GM18868 (cell line): Measurements from ENCODE around the gene RGPD6.
A peak's percentile ranks its signal among the peaks of the same experiment; 100 is the strongest.
"Not testable (repeated sequence)": the region's sequence is repeated elsewhere in the genome, so short reads cannot be mapped to it uniquely, and the experiment has no call there.

ENCODE experiments used
- ATAC-seq: cut with Tn5 transposase; IDR thresholded peaks from one replicate; pipeline ENCODE4 v1.9.1; 2021; ENCODE audit warnings: mild to moderate bottlenecking, moderate library complexity; ENCODE audit not compliant: unreplicated experiment

The RGPD6 gene

GRCh38 chr2:110576763-110577416 is at the start of gene RGPD6:
Gene RGPD6 (minus strand): TSS chr2:110577222. CDS start chr2:110577024, 198 bp downstream.
- peak; percentile 99 for ATAC-seq

- not testable (repeated sequence) for ATAC-seq
Measured at GRCh38 chr2:110619326-110619939, 42.4 kb upstream of the RGPD6 start.

GRCh38 chr2:110613927-110614326 is 36.9 kb upstream of the RGPD6 start:
- ATAC-seq = not testable (repeated sequence)

- ATAC-seq = not testable (repeated sequence)
Measured at GRCh38 chr2:110610613-110611250, 33.7 kb upstream of the RGPD6 start.

- ATAC-seq = not testable (repeated sequence)
Measured at GRCh38 chr2:110609843-110610612, 33.0 kb upstream of the RGPD6 start.

- ATAC-seq = peak; percentile 35
Measured at GRCh38 chr2:110608788-110609502, 31.9 kb upstream of the RGPD6 start.

- ATAC-seq = not testable (repeated sequence)
Measured at GRCh38 chr2:110605057-110605456, 28.0 kb upstream of the RGPD6 start.

GRCh38 chr2:110603917-110604591 is 27.0 kb upstream of the RGPD6 start:
- not testable (repeated sequence) for ATAC-seq

- ATAC-seq = not testable (repeated sequence)
Measured at GRCh38 chr2:110602139-110602538, 25.1 kb upstream of the RGPD6 start.

- ATAC-seq = not testable (repeated sequence)
Measured at GRCh38 chr2:110591973-110592372, 15.0 kb upstream of the RGPD6 start.

GRCh38 chr2:110589677-110590330 is 12.8 kb upstream of the RGPD6 start:
- not testable (repeated sequence) for ATAC-seq

GRCh38 chr2:110588520-110588919 is 11.5 kb upstream of the RGPD6 start:
- ATAC-seq = not testable (repeated sequence)

- ATAC-seq = not testable (repeated sequence)
Measured at GRCh38 chr2:110579216-110579965, 2.4 kb upstream of the RGPD6 start.

GRCh38 chr2:110578429-110578828 is 1.4 kb upstream of the RGPD6 start:
- peak; percentile 49 for ATAC-seq

GRCh38 chr2:110499755-110500377 is 77.2 kb downstream of the RGPD6 start:
- ATAC-seq = peak; percentile 83

- not testable (repeated sequence) for ATAC-seq
Measured at GRCh38 chr2:110496027-110496426, 81.0 kb downstream of the RGPD6 start.

GRCh38 chr2:110494488-110494887 is 82.5 kb downstream of the RGPD6 start:
- ATAC-seq = not testable (repeated sequence)

GRCh38 chr2:110488991-110489390 is 88.0 kb downstream of the RGPD6 start:
- not testable (repeated sequence) for ATAC-seq
